ENCODE data around the gene BCL2L13.

DNA sequence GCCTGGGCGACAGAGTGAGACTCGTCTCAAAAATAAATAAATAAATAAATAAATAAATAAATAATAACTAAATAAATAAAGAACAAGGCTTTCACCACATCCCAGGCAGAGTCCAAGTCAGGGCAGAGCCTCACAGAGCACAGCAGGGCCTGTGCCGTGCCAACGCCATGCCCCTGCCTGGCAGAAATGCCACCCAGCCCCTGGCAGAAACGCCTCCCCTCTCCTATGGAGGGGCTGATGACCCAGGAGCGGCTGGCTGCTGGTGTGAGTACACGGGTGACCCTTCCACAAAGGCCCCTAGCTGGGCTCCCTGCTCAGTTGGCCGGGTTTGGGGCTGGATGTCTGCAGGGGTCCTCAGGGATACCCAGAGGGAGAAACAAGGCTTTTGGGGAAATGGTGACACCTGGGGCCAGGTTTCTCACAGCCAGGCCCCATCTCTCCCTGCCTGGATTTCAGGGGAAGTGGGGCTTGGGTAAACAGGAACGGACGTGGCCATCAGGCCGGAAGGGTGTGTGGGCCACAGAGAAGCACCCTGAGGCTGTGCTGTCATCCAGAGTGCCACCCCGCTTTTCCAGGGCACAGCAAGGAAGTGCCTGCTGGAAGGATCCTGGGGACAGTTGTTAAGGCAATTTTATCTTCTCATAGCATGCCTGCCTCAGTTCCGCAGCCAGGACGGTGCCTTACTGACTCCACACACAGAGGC, 130.6 kb downstream of the BCL2L13 start:
- TF ChIP-seq ZNF274 (IDR thresholded peaks at IDR 0.05; ENCODE audit: low read depth, low read length) (no peak), YY1 (IDR thresholded peaks at IDR 0.05; ENCODE audit: insufficient read depth, insufficient read length) (no peak), SUZ12 (IDR thresholded peaks at IDR 0.05; ENCODE audit: extremely low read depth, insufficient read depth, insufficient read length) (no peak)
